ENCODE results near the gene PRKN. TPM values are rescaled to one million over a fixed set of nuclear protein-coding genes. Genes with fewer than 3 reads are reported as not detected.

PRKN gene
- total RNA-seq, 1 experiment from 2014 or later = 0.46 TPM

DNA sequence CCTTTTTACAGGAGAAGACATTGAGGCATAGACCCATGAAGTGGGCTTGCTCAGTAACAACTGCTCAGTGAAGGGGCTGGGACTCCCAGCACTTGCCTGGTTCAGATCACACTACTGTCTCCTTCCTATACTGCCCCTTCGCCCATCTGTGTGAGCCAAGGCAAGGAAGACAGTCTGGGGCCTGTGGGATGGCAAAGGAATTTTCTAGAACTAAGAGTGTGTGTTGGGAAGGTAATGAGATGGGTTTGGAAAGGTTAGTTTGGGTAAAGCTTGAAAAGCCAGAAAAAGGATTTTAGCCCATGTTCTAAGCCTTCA, 1240.4 kb downstream of the PRKN start:
- no peaks in the 10 kb centered on the region for H3K27me3 ChIP-seq (ENCODE audit: control insufficient read depth, insufficient read depth, low read length)
- ChIA-PET POLR2A (interaction anchor here (0.6 kb wide), 1 partner anchor 1775 kb away, joined by 4 read pairs; no protein-coding TSS in a partner anchor), CTCF (no interaction called here)
- TF ChIP-seq POLR2AphosphoS5 (IDR thresholded peaks at IDR 0.05; ENCODE audit: low read depth, low read length) = no peak
- no peak overlapping the region for H3K27ac ChIP-seq (ENCODE audit: low read length)
- intact Hi-C loops (cut with micrococcal nuclease; ENCODE audit: unreplicated experiment) = no loop called here
- ATAC-seq = 0 out of 2 replicates have a peak, but pooled peaks have one; percentile 45
- H3K36me3 ChIP-seq (ENCODE audit: control insufficient read depth, insufficient read depth, low read length) = no peaks in the 10 kb centered on the region
- DNase-seq (ENCODE audit: low read depth, low spot score) = no peak
- H3K4me3 ChIP-seq (ENCODE audit: low read depth in 2 of 2, low read length in 2 of 2) = no peak overlapping the region
- in situ Hi-C loops (cut with HindIII; ENCODE audit: low pct_unique_long_range_greater_than_20kb, low sequenced_read_pairs) = no loop called here
- peaks cover 3% of the 10 kb centered on the region; the same call in 1 of the 2 replicates for H3K4me1 ChIP-seq (ENCODE audit: control insufficient read depth, insufficient read depth, low read length)
- H3K9me3 ChIP-seq (ENCODE audit: control insufficient read depth, insufficient read depth, low read depth, low read length) = no peaks in the 10 kb centered on the region
- BruUV-seq (replicated peaks) = no TSS peak

DNA sequence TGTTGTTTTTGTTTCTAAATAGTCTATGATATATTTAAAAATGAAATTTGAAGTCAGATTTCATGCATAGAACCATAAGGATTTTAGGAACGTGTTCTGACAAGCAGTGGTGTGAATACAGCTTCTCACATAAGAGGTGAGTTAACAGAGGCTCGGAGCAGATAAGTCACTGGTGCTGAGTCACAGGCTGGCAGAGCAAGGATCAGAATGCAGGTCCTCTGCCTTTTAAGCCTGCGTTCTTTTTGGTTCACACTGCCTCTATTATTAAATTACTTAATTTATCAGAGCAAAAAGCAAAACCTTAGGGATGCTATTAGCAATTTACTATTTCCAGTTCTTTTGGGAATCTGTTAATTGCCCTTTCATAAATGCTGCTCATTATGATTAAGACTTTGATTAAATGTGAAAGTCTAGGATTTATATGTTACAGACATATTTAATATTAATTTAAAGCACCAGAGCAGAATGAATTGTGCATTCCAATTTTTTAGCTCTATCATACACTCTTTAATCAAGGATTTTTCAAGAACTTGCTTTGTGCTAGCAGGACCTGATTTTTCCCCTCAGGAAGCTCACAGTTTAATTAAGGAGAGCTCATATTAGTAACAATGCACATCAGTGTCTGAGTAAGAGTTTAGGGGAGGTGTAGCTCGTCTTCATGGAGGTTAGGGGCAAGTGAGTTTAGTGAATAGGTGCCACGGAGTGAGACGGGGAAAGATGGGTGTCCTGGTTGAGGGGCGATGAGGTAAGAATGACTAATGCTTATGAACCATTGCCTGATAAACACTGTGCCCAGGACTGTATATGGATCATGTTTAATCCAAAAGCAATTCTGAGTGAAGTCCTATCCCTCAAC, 1241.0 kb downstream of the PRKN start:
- BruUV-seq (replicated peaks) = no TSS peak
- ATAC-seq = peak; percentile 88
- TF ChIP-seq, protein P1, sequence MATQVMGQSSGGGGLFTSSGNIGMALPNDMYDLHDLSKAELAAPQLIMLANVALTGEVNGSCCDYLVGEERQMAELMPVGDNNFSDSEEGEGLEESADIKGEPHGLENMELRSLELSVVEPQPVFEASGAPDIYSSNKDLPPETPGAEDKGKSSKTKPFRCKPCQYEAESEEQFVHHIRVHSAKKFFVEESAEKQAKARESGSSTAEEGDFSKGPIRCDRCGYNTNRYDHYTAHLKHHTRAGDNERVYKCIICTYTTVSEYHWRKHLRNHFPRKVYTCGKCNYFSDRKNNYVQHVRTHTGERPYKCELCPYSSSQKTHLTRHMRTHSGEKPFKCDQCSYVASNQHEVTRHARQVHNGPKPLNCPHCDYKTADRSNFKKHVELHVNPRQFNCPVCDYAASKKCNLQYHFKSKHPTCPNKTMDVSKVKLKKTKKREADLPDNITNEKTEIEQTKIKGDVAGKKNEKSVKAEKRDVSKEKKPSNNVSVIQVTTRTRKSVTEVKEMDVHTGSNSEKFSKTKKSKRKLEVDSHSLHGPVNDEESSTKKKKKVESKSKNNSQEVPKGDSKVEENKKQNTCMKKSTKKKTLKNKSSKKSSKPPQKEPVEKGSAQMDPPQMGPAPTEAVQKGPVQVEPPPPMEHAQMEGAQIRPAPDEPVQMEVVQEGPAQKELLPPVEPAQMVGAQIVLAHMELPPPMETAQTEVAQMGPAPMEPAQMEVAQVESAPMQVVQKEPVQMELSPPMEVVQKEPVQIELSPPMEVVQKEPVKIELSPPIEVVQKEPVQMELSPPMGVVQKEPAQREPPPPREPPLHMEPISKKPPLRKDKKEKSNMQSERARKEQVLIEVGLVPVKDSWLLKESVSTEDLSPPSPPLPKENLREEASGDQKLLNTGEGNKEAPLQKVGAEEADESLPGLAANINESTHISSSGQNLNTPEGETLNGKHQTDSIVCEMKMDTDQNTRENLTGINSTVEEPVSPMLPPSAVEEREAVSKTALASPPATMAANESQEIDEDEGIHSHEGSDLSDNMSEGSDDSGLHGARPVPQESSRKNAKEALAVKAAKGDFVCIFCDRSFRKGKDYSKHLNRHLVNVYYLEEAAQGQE (IDR thresholded peaks at IDR 0.05; ENCODE audit: insufficient read depth in 1 of 2, low read depth in 2 of 2, low read length in 1 of 2) = no peak
- TF ChIP-seq POLR2AphosphoS5 (IDR thresholded peaks at IDR 0.05; ENCODE audit: low read depth, low read length) = no peak
- no peak for TF ChIP-seq TCF7L2 (IDR thresholded peaks at IDR 0.05; ENCODE audit: low read depth, low read length)
- TF ChIP-seq SIN3A (IDR thresholded peaks at IDR 0.05; ENCODE audit: borderline replicate concordance, insufficient read depth, low read depth, low read length) = no peak
- TF ChIP-seq, protein P2, sequence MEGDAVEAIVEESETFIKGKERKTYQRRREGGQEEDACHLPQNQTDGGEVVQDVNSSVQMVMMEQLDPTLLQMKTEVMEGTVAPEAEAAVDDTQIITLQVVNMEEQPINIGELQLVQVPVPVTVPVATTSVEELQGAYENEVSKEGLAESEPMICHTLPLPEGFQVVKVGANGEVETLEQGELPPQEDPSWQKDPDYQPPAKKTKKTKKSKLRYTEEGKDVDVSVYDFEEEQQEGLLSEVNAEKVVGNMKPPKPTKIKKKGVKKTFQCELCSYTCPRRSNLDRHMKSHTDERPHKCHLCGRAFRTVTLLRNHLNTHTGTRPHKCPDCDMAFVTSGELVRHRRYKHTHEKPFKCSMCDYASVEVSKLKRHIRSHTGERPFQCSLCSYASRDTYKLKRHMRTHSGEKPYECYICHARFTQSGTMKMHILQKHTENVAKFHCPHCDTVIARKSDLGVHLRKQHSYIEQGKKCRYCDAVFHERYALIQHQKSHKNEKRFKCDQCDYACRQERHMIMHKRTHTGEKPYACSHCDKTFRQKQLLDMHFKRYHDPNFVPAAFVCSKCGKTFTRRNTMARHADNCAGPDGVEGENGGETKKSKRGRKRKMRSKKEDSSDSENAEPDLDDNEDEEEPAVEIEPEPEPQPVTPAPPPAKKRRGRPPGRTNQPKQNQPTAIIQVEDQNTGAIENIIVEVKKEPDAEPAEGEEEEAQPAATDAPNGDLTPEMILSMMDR (IDR thresholded peaks at IDR 0.05) = no peak
- ChIA-PET POLR2A (interaction anchor here (0.6 kb wide), 1 partner anchor 1776 kb away, joined by 4 read pairs; no protein-coding TSS in a partner anchor), CTCF (no interaction called here)
- DNase-seq (ENCODE audit: low read depth, low spot score) = no peak
- in situ Hi-C loops (cut with HindIII; ENCODE audit: low pct_unique_long_range_greater_than_20kb, low sequenced_read_pairs) (no loop called here), intact Hi-C loops (cut with micrococcal nuclease; ENCODE audit: unreplicated experiment) (no loop called here)
- no peaks in the 10 kb centered on the region for H3K27me3 ChIP-seq (ENCODE audit: control insufficient read depth, insufficient read depth, low read length)
- no peak overlapping the region for H3K4me3 ChIP-seq (ENCODE audit: low read depth in 2 of 2, low read length in 2 of 2)
- H3K9me3 ChIP-seq (ENCODE audit: control insufficient read depth, insufficient read depth, low read depth, low read length) = no peaks in the 10 kb centered on the region
- H3K27ac ChIP-seq (ENCODE audit: low read length) = no peak overlapping the region
- no peaks in the 10 kb centered on the region for H3K36me3 ChIP-seq (ENCODE audit: control insufficient read depth, insufficient read depth, low read length)
- H3K4me1 ChIP-seq (ENCODE audit: control insufficient read depth, insufficient read depth, low read length) = peaks cover 3% of the 10 kb centered on the region; the same call in 1 of the 2 replicates

DNA sequence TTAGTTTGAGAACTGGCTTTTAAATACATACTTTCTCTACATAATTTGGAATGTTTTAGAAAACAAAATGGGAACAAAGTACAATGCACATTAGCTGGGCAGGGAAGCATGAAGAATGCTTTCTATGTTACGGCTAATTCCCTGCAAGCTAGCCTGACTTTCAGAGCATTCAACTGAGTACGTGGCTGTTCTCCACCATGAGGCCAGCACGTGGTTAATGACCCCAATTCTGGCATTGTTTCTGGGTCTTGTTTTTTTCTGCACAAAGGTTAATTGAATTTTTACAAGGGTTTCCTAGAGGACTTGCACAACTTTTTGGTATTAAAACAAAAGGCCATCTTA, 1245.1 kb downstream of the PRKN start:
- no peak overlapping the region for H3K27ac ChIP-seq (ENCODE audit: low read length)
- ChIA-PET POLR2A (interaction anchor here (0.7 kb wide), 1 partner anchor 1896 kb away, joined by 4 read pairs; no protein-coding TSS in a partner anchor), CTCF (no interaction called here)
- no peaks in the 10 kb centered on the region for H3K9me3 ChIP-seq (ENCODE audit: control insufficient read depth, insufficient read depth, low read depth, low read length)
- H3K36me3 ChIP-seq (ENCODE audit: control insufficient read depth, insufficient read depth, low read length) = no peaks in the 10 kb centered on the region
- TF ChIP-seq, protein P1 (IDR thresholded peaks at IDR 0.05; ENCODE audit: insufficient read depth in 1 of 2, low read depth in 2 of 2, low read length in 1 of 2) = no peak
- TF ChIP-seq POLR2AphosphoS5 (IDR thresholded peaks at IDR 0.05; ENCODE audit: low read depth, low read length) (no peak), TCF7L2 (IDR thresholded peaks at IDR 0.05; ENCODE audit: low read depth, low read length) (no peak)
- no peak overlapping the region for H3K4me3 ChIP-seq (ENCODE audit: low read depth in 2 of 2, low read length in 2 of 2)
- no peaks in the 10 kb centered on the region for H3K27me3 ChIP-seq (ENCODE audit: control insufficient read depth, insufficient read depth, low read length)
- intact Hi-C loops (cut with micrococcal nuclease; ENCODE audit: unreplicated experiment) = no loop called here
- in situ Hi-C loops (cut with HindIII; ENCODE audit: low pct_unique_long_range_greater_than_20kb, low sequenced_read_pairs) = no loop called here
- ATAC-seq (no peak), DNase-seq (ENCODE audit: low read depth, low spot score) (no peak)
- H3K4me1 ChIP-seq (ENCODE audit: control insufficient read depth, insufficient read depth, low read length) = peaks cover 3% of the 10 kb centered on the region; the same call in 1 of the 2 replicates
- no TSS peak for BruUV-seq (replicated peaks)
